ENCODE data around the gene SWT1. TPM values are rescaled to one million over a fixed set of nuclear protein-coding genes. Genes with fewer than 3 reads are reported as not detected.

The SWT1 gene
- total RNA-seq, 4 donors from 2014 or later: 8.9 to 12.6 (median 10.6) TPM

DNA sequence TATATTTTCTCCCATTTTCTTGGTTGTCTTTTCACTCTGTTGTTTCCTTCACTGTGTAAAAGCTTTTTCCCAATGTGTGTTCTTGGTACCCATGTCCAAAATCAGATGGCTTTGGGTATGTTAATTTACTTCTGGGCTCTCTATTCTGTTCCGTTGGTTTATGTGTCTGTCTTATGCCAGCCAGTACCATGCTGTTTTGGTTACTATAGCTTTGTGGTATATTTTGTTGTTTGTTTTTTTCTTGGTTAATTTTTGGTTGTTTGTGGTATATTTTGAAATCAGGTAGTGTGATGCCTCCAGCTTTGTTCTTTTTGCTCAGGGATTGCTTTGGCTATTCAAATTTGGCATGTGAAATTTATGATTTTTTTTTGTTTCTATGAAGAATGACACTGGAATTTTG, 67.2 kb downstream of the SWT1 start:
- TF ChIP-seq CTCF (IDR thresholded peaks at IDR 0.05; ENCODE audit: low read depth): no peak

DNA sequence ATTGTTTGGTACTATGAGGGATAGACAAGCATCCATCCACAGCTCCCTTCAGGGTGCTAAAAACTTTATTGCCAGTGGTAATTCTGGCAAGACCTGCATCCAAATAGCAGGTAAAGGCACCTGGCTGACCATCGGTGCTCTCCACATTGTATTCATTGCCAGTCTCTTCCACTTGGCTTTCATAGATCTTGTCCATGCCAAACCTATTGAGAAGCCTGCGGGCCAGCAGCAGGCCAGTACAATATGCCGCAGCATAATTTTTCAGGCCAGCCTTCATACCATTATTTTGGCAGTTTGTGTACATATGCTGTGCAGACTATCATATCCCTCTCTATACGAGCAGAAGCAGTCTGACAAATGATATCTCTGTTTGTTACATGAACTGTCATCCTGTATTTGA, 70.2 kb downstream of the SWT1 start:
- no peak for TF ChIP-seq CTCF (IDR thresholded peaks at IDR 0.05; ENCODE audit: low read depth)

GRCh38 chr1:185228979-185229378, 72.0 kb downstream of the SWT1 start:
- TF ChIP-seq CTCF (IDR thresholded peaks at IDR 0.05; ENCODE audit: low read depth): no peak

- TF ChIP-seq CTCF (IDR thresholded peaks at IDR 0.05; ENCODE audit: low read depth): no peak
Measured at GRCh38 chr1:185229981-185230380, 73.0 kb downstream of the SWT1 start.

DNA sequence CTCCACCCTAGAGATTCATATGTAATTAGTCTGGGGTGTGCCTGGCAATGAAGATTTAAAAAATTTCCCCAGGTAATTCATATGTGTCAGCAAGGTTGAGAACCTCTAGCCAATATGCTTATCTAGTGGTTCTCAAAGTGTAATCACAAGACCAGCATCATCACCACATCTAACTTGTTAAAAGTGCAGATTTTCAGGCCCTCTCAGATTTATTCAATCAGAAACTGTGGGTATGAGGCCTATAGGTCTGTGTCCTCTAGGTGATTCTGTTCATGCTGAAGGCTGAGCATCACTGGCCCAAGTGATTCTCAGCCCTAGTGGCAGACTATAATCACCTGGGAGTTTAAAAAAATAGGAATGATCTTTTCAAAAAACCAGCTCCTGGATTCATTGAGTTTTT, 75.9 kb downstream of the SWT1 start:
- TF ChIP-seq CTCF (IDR thresholded peaks at IDR 0.05; ENCODE audit: low read depth): no peak

- TF ChIP-seq CTCF (IDR thresholded peaks at IDR 0.05; ENCODE audit: low read depth): no peak
Measured at GRCh38 chr1:185237661-185238060, 80.7 kb downstream of the SWT1 start.

GRCh38 chr1:185238447-185238846, 81.5 kb downstream of the SWT1 start:
- TF ChIP-seq CTCF (IDR thresholded peaks at IDR 0.05; ENCODE audit: low read depth): no peak

Data from subcutaneous adipose tissue (tissue), 4 donors.